OCI-LY1 (cell line): ENCODE results near the gene L3MBTL2.

Source experiments
- H2AFZ ChIP-seq: fragments of 200-600 bp; sonication (generic), shearing (Covaris generic); 2 replicates; pipeline ENCODE4 v1.6.0; 2014; ENCODE audit warnings: antibody characterized with exemption, mild to moderate bottlenecking, low read length
- H3F3A ChIP-seq: fragments of 200-600 bp; sonication (generic), shearing (Covaris generic); 2 replicates; pipeline ENCODE4 v1.6.0; 2014; ENCODE audit warnings: mild to moderate bottlenecking, antibody characterized with exemption, low read length, moderate library complexity; ENCODE audit not compliant: insufficient read depth
- H3K27ac ChIP-seq: fragments of 200-600 bp; sonication (generic); 2 replicates; pipeline ENCODE4 v1.5.1; 2014; ENCODE audit warnings: low read length, mixed run types, mild to moderate bottlenecking, low read depth; ENCODE audit not compliant: poor library complexity, severe bottlenecking
- H3K27me3 ChIP-seq: fragments of 200-600 bp; sonication (generic); 2 replicates; pipeline ENCODE4 v1.6.0; 2014; ENCODE audit warnings: antibody characterized with exemption, mild to moderate bottlenecking, low read length, moderate library complexity; ENCODE audit not compliant: insufficient read depth
- H3K36me3 ChIP-seq: fragments of 200-600 bp; sonication (generic); 2 replicates; pipeline ENCODE4 v1.6.1; 2014; ENCODE audit warnings: mild to moderate bottlenecking, antibody characterized with exemption, low read length, moderate library complexity, mixed read lengths; ENCODE audit not compliant: insufficient read depth
- H3K4me1 ChIP-seq: fragments of 200-600 bp; sonication (generic); 2 replicates; pipeline ENCODE4 v1.5.1; 2014; ENCODE audit warnings: mild to moderate bottlenecking, low read length, moderate library complexity; ENCODE audit not compliant: insufficient read depth, severe bottlenecking
- H3K4me2 ChIP-seq: fragments of 200-600 bp; sonication (generic), shearing (Covaris generic); 2 replicates; pipeline ENCODE4 v1.6.1; 2014; ENCODE audit warnings: low read length
- H3K4me3 ChIP-seq: fragments of 200-600 bp; sonication (generic); 2 replicates; pipeline ENCODE4 v1.5.1; 2014; ENCODE audit warnings: low read length, low read depth, mild to moderate bottlenecking, mixed read lengths; ENCODE audit not compliant: poor library complexity, severe bottlenecking
- H3K79me2 ChIP-seq: fragments of 200-600 bp; shearing (Covaris generic); 2 replicates; pipeline ENCODE4 v1.6.1; 2016; ENCODE audit warnings: mixed run types, low read length, mixed read lengths; ENCODE audit not compliant: insufficient read depth
- H3K9ac ChIP-seq: fragments of 200-600 bp; sonication (generic), shearing (Covaris generic); 2 replicates; pipeline ENCODE4 v1.6.1; 2014; ENCODE audit warnings: mild to moderate bottlenecking, low read length, mixed read lengths
- H3K9me2 ChIP-seq: fragments of 200-600 bp; sonication (generic), shearing (Covaris generic); 2 replicates; pipeline ENCODE4 v1.6.1; 2014; ENCODE audit warnings: low read depth, mild to moderate bottlenecking, low read length, mixed read lengths
- H3K9me3 ChIP-seq: fragments of 200-600 bp; shearing (Covaris generic); 2 replicates; pipeline ENCODE4 v1.6.1; 2014; ENCODE audit warnings: low read length, mixed read lengths
- H4K20me1 ChIP-seq: fragments of 200-600 bp; sonication (generic), shearing (Covaris generic); 2 replicates; pipeline ENCODE4 v1.6.0; 2016; ENCODE audit warnings: mild to moderate bottlenecking, low read length; ENCODE audit not compliant: insufficient read depth
- EZH2 ChIP-seq: fragments of 200-600 bp; sonication (generic), shearing (Covaris generic); IDR thresholded peaks from 2 replicates; pipeline ENCODE4 v1.8.0; 2017; ENCODE audit warnings: borderline replicate concordance, mixed run types, mild to moderate bottlenecking, antibody characterized with exemption, low read length, moderate library complexity, mixed read lengths
- TF ChIP-seq, protein P1 (sequence below): fragments of 200-600 bp; sonication (generic), shearing (Covaris generic); IDR thresholded peaks from 2 replicates; pipeline ENCODE4 v1.5.1; 2017; ENCODE audit warnings: mild to moderate bottlenecking, antibody characterized with exemption, low read length, moderate library complexity, mixed read lengths

Gene L3MBTL2

DNA sequence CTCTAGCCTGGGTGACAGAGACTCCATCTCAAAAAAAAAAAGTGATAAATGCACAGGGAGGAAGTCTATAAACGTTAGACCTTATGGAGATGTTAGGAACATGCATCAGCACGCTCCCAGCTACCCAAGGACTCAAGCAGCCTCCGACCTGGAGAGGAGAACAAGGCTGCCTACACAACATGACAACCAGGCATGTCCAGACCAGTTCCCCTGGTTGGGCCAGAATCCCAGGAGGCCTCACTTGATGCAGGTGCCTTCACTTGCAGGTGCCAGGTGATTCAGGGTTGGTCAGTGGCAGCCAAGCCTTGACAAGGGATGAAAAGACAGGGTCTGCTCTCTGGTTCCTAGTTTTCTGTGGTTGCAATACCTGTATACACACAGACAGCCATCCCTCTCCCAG, 75.0 kb downstream of the L3MBTL2 start:
- H4K20me1 ChIP-seq = no peaks in the 10 kb centered on the region
- H3K27me3 ChIP-seq = no peaks in the 10 kb centered on the region
- no peak overlapping the region for H3K27ac ChIP-seq
- TF ChIP-seq, protein P1, sequence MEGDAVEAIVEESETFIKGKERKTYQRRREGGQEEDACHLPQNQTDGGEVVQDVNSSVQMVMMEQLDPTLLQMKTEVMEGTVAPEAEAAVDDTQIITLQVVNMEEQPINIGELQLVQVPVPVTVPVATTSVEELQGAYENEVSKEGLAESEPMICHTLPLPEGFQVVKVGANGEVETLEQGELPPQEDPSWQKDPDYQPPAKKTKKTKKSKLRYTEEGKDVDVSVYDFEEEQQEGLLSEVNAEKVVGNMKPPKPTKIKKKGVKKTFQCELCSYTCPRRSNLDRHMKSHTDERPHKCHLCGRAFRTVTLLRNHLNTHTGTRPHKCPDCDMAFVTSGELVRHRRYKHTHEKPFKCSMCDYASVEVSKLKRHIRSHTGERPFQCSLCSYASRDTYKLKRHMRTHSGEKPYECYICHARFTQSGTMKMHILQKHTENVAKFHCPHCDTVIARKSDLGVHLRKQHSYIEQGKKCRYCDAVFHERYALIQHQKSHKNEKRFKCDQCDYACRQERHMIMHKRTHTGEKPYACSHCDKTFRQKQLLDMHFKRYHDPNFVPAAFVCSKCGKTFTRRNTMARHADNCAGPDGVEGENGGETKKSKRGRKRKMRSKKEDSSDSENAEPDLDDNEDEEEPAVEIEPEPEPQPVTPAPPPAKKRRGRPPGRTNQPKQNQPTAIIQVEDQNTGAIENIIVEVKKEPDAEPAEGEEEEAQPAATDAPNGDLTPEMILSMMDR = no peak
- no peak for TF ChIP-seq EZH2
- peaks cover 91% of the 10 kb centered on the region for H3K36me3 ChIP-seq
- H3K9me3 ChIP-seq = no peaks in the 10 kb centered on the region
- H3K9ac ChIP-seq = no peak overlapping the region
- no peaks in the 10 kb centered on the region for H3F3A ChIP-seq
- H3K4me3 ChIP-seq = no peak overlapping the region
- H3K4me2 ChIP-seq = no peak overlapping the region
- no peak overlapping the region for H2AFZ ChIP-seq
- no peaks in the 10 kb centered on the region for H3K9me2 ChIP-seq
- H3K79me2 ChIP-seq = peaks cover 18% of the 10 kb centered on the region
- H3K4me1 ChIP-seq = peaks cover 7% of the 10 kb centered on the region

DNA sequence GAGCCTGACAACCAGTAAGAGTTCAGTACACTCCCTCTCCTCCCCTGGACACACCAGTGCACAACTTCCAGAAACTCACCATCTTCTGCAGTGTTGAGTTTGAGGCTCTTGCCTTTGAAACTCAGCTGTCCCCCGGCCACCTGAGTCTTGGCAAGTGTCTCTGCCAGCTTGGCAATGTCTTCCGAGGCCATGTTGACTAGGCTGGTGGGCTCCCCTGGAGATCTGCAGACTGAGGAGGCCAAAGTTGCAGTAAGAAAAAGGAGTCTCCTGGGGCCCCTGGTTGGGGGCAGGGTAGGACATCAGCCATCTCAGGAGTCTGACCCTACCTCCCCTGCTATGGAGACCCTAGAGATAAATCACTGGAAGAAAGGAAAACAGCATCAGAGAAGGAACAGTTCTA, 75.7 kb downstream of the L3MBTL2 start:
- H3K79me2 ChIP-seq = peaks cover 25% of the 10 kb centered on the region
- no peak overlapping the region for H3K9ac ChIP-seq
- no peak overlapping the region for H3K4me3 ChIP-seq
- H3K4me2 ChIP-seq = no peak overlapping the region
- no peak overlapping the region for H2AFZ ChIP-seq
- peaks cover 8% of the 10 kb centered on the region for H3K4me1 ChIP-seq
- no peaks in the 10 kb centered on the region for H3K27me3 ChIP-seq
- peaks cover 83% of the 10 kb centered on the region for H3K36me3 ChIP-seq
- H3K27ac ChIP-seq = no peak overlapping the region
- no peaks in the 10 kb centered on the region for H3K9me3 ChIP-seq
- H4K20me1 ChIP-seq = no peaks in the 10 kb centered on the region
- no peak for TF ChIP-seq EZH2
- TF ChIP-seq, protein P1 = no peak
- H3K9me2 ChIP-seq = no peaks in the 10 kb centered on the region
- H3F3A ChIP-seq = no peaks in the 10 kb centered on the region
